Daoy (cell line): ENCODE data around the gene SPACA7. TPM values are rescaled to one million over a fixed set of nuclear protein-coding genes. Genes with fewer than 3 reads are reported as not detected.

ENCODE experiments used
- DNase-seq: peaks from one replicate; pipeline ENCODE4 v3.0.0-alpha.2; 2015; ENCODE audit warnings: low read depth
- total RNA-seq: library from RNA; depleted of rRNA; stranded (reverse); fragments of >200 nt; shearing (Covaris generic); gene quantifications from 2 replicates; pipeline ENCODE4 v1.2.3, GENCODE V29; 2014; rRNA removed

SPACA7 gene
- not detected in 2 replicates for total RNA-seq

DNA sequence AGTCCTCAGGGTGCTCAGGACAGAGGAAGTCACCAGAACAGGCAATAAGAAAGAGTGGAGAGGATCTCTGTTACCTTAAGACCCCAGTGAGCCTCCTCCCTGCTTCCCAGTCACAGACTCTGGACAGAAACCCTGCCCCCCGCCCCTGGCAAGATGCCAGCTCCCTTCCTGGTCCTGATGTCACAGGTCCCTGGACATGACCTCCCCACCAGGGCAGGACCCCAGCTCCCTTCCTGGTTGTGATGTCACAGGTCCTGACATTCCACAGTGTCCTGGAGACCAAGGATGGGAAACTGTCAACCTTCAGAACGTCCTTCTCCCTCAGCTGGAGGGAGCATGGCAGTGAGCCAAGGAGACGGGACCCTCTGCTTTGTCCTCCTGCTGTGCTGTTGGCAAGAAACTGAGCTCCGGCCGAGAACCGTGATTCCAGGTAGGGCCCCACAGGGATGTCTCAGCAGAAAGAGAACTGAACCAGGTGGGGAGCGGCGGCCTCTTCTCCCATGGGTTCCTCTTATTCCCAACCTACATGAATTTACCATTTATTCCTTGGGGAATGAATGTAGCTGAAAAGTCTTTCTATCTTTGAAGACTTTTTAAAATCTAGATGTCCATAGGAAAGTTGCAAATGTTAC, at the start of gene SPACA7:
Gene SPACA7, plus strand, starts transcription at position 306 of the 632 bp plus-strand sequence. Its CDS starts 31 bp downstream, at position 337.
- DNase-seq: no peak

DNA sequence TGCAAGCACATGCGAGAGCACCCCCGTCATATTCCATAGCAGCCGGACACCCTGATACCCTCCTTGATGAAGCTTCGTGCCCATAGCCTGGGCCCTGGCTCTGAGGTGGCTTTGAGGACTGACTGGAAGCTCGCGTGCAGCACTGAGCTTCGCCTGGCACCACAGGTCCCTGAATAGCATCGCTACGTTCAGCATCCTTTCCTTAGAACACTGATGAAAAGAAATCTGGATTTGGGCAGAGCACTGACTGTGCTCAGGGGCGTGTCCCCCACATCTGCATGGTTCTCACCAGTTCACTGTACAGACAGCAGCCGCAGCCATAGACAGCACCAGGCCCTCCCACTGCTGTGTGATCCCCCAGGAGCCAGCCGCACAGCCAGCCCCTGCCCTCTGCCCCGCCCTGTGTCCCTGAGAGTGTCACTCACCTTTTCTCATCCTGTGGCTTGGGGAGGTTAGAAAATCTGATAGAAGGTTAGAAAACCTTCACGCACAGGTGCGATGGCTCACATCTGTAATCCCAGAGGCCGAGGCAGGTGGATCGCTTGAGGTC, 49.3 kb upstream of the SPACA7 start:
- no peak for DNase-seq

DNA sequence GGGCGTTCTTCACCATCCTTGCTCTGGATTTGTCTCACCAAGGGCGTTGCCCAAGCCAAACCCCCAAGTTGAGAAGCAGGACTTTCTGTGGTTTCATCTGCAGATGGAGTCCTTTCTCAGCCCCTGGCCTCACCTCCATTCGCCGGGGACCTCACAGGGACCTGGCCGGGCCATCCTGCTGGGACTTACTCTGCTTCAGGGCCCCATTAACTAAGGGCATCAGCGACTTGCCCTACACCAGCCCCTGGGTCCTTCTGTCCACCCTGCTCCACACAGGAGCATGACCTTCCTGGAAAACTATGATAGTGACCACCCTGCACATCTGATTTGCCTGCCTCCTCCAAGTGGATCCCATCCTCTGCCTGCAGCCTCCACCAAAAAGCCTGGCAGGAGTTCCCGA, 47.2 kb upstream of the SPACA7 start:
- no peak for DNase-seq

DNA sequence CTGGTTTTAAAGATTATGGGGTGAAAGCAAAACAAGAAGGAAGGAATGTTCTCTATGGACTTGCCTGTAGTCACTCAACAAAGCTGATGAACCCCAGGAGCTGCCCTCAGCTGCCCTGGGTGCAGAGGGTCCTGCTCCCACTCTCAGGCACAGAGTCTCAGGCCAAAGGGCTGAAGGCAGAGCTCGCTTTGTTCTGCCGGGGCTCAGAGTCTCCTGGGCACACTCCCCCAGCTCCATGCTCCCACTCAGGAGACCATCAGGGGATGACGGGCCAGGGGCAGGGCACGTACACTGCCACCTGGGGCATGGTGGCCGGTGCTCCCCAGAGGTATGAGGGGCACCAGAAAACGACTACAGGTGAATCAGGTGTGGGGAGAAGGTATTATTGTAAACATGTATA, 46.8 kb upstream of the SPACA7 start:
- DNase-seq: no peak

DNA sequence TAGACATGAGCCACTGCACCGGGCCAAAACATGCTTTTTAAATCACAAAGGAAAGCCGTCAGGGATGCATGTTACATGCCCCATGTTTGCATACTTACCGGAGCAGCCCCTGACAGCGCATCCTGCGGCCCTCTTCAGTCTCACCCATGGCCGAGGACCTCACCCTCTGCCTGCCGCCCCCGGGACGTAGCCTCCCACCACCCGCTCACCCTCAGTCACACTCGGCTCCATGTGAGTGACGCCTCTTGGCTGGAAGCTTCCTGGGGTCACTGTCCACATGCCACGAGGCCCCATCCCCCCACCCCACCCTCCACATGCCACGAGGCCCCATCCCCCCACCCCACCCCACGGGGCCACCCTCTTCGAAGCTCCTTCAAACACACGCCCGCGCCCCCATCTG, 46.1 kb upstream of the SPACA7 start:
- no peak for DNase-seq

GRCh38 chr13:112330479-112331381, 45.4 kb upstream of the SPACA7 start:
- DNase-seq: no peak

- no peak for DNase-seq
These were observed 44.5 kb upstream of the SPACA7 start for GRCh38 chr13:112331675-112332074.

GRCh38 chr13:112332727-112333126, 43.4 kb upstream of the SPACA7 start:
- DNase-seq: no peak

- peak; percentile 84 for DNase-seq
These were observed 42.2 kb upstream of the SPACA7 start for GRCh38 chr13:112333756-112334543.

DNA sequence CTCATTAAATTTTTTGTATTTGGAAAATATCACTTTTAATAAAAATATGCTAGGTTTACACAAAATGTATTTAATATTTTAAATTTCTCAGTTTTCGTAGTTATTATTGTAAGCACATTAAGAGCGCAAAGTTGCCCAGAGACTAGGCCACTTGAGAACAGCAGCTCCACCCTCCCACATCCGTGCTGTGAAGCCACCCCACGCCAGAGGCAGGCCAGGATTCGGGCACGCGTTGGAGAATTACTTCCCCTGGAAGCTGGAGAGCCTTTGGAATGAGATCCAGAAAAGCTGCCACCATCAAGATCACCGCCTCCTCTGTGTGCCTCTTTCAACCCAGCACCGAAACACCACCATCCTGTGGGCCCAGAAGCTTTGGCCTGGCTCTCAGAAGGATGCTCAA, 41.0 kb upstream of the SPACA7 start:
- no peak for DNase-seq

- no peak for DNase-seq
These were observed 34.7 kb upstream of the SPACA7 start for GRCh38 chr13:112341446-112341845.

GRCh38 chr13:112341976-112342735, 34.0 kb upstream of the SPACA7 start:
- peak; percentile 24 for DNase-seq

GRCh38 chr13:112342841-112343361, 33.3 kb upstream of the SPACA7 start:
- no peak for DNase-seq

GRCh38 chr13:112343591-112343990, 32.6 kb upstream of the SPACA7 start:
- no peak for DNase-seq

DNA sequence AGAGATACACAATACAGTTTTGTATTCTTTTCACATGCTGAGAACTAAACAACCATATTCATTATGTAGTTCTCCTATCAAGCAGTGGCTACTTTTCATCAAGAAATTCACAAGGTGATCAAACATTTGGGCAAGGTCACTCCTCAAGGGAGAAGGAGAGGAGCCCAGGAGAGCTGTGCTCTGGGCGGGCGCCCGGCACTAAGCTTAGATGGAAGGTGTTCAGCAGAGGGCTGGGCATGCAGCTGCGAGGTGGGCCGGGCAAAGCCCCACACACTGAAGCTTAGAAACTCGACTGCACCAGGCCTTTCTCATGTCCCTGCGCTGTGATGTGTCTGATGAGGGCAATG, 30.4 kb upstream of the SPACA7 start:
- no peak for DNase-seq

DNA sequence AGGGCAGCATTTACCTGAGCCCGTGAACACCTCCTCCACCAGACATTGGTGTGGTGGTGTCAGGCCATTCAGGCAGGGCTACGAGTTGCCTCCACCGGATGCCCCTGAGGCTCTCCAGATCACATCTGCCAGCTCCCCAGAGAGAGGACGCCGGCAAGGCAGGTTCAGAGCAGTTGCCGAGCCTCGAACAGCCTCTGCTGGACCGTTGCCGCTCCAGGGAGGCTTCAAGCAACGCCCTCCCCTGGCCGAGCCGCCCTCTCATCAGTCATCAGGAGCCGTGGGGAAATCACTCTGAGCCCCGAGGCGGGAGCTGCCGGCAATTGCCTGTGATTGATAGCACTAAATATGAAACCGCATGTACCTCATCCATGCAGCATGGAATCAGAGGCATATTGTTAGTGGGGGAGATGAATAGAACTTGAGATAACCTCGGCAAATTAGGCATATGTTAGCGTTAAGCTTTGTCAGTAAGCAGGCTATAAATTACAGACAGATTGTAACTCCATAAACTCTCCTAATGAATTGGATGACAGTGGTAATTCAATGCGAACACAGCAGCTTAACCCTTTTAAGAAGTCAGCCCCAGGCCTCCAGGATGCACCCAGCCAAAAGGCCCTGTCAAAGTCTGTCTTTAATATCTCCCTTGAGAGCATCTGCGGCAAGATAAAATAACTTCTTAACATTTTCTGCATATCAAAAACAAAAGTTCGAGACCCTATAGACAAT, 29.8 kb upstream of the SPACA7 start:
- DNase-seq: peak; percentile 66

DNA sequence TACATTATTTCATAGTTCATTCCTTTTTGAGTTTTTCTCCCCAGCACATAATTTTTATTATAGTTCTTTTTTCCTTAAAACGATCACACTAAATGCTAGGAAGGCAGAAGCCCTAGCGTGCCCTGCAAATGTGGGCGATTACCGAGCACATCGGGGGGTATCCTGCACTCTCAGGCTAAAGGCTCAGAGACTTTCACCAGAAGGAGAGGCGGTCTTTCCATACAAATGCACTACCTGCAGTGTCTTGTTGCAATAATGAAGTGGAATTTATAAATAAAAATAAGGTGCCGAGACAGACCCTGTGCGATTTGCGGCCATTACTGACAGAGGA, 29.3 kb upstream of the SPACA7 start:
- DNase-seq: no peak

DNA sequence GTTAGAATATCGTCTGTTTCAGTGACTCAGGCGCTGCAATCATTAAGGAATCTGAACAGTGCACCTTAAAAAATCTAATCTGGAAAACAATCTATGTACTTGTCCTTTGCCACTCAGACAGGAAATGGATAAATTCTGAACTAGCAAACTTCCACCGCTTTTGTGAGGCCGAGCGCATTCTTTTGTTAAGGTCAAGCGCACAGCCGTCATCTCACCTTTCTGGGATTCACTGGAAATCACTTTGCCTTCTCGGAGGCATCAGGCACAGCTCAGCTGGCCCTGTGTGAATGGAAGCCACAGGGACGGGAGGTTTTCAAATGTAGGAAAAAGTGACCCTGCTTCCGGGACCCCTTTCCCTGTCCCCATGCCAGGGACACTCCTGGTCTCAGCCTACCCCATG, 28.2 kb upstream of the SPACA7 start:
- DNase-seq: no peak

DNA sequence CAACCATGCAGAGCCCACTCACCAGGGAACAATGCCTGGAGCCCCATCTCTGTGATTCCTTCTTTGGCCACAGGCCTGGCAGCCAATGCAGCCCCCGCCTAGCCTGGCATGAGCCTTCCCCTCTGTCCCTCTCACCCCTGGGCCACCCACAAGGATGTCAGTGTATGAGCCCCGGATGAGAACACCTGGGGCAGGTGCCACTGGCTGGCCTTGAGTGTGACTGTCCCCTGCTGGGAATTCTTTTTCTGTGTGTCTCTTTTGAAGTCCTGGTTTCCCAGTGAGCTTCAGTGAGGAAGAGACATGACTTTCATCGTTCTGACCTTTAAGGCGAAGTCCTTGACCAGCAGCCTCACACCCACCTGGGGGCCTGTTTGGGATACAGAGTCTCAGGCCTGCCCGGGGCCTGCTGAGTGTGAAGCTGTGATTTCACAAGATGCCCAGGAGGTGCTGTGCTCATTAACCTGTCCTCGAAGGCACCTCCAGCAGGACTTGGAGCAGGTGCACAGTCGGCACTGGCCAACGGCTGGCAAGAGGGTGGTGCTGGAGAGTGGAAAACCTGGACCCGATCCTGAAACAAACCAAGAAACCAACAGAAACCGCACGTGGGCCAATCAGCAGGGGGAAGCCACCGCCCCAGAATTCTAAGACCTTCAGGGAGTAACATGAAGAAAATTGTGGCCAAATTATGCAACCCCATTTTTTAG, 27.4 kb upstream of the SPACA7 start:
- DNase-seq: no peak

DNA sequence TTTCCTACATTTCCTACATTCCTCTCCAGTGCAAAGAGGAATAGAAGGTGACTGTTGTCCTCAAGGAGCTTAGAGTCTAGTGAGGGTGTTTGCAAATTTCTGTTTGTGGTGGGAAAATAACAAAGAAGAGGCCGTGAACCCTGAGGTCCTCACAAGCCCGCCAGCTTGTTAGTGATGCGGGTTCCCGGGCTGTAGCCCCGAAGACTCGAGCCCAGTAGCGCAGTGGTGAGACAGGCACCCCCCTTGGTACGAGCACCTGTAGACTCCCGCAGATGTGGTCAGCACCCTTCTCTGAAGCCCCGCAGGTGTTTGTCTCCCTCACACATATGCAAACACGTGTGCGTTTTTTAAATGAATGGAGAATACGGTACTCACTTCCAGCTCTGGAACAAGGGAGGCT, 26.5 kb upstream of the SPACA7 start:
- DNase-seq: no peak
